Measurements from ENCODE around the gene CLN3.
A peak's percentile ranks its signal among the peaks of the same experiment; 100 is the strongest.

Gene CLN3

GRCh38 chr16:28526201-28527099 is 34.6 kb upstream of the CLN3 start:
- TF ChIP-seq, protein P1, sequence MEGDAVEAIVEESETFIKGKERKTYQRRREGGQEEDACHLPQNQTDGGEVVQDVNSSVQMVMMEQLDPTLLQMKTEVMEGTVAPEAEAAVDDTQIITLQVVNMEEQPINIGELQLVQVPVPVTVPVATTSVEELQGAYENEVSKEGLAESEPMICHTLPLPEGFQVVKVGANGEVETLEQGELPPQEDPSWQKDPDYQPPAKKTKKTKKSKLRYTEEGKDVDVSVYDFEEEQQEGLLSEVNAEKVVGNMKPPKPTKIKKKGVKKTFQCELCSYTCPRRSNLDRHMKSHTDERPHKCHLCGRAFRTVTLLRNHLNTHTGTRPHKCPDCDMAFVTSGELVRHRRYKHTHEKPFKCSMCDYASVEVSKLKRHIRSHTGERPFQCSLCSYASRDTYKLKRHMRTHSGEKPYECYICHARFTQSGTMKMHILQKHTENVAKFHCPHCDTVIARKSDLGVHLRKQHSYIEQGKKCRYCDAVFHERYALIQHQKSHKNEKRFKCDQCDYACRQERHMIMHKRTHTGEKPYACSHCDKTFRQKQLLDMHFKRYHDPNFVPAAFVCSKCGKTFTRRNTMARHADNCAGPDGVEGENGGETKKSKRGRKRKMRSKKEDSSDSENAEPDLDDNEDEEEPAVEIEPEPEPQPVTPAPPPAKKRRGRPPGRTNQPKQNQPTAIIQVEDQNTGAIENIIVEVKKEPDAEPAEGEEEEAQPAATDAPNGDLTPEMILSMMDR (IDR thresholded peaks at IDR 0.05; ENCODE audit: insufficient read depth, low read depth, low read length, missing control alignments), result no peak
- H3K4me3 ChIP-seq (ENCODE audit: low read depth, low read length), result no peak overlapping the region
- DNase-seq (ENCODE audit: low read depth), result no peak

DNA sequence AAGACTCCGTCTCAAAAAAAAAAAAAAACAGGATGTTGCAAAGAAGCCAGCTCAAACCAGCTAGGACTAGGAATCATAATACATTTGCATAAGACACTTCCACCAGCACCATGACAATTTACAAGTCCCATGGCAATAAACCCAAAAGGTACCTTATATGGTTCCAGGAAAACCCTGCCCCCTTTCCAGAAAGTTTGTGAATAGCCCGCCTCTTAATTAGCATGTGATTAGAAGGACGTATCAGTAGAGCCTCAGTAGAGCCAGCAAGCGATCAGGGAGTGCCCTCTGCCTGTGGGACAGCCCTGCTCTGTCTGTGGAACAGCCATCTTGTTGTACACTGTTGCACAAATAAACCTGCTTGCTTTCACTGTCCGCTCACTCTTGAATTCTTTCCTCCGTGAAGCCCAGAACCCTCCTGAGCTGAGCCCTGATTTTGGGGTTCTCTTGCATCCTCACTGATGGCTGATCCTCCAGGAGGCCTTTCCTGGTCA is 32.9 kb upstream of the CLN3 start:
- peak; percentile 50 for DNase-seq (ENCODE audit: low read depth)
- H3K4me3 ChIP-seq (ENCODE audit: low read depth, low read length), result no peak overlapping the region
- TF ChIP-seq, protein P1 (IDR thresholded peaks at IDR 0.05; ENCODE audit: insufficient read depth, low read depth, low read length, missing control alignments), result no peak

DNA sequence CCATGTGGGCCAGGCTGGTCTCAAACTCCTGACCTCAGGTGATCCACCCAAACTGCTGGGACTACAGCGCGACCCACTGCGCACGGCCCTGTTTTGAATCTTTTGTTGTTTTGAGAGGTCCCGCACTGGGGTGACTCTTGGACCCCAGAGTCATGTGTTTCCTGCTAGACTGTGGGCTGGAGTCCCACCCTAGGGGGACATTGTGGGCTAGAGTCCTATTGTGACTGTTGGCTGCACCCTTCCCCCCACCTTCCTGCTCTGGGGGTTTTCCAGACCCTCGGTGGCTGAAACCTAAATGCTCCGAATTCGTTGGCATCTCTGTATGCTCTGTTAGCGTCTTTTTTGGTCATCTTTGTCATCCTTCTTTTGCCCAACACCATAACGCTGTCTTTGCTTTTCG is 30.9 kb upstream of the CLN3 start:
- DNase-seq (ENCODE audit: low read depth), result peak; percentile 69
- TF ChIP-seq, protein P1 (IDR thresholded peaks at IDR 0.05; ENCODE audit: insufficient read depth, low read depth, low read length, missing control alignments), result no peak
- H3K4me3 ChIP-seq (ENCODE audit: low read depth, low read length), result no peak overlapping the region

DNA sequence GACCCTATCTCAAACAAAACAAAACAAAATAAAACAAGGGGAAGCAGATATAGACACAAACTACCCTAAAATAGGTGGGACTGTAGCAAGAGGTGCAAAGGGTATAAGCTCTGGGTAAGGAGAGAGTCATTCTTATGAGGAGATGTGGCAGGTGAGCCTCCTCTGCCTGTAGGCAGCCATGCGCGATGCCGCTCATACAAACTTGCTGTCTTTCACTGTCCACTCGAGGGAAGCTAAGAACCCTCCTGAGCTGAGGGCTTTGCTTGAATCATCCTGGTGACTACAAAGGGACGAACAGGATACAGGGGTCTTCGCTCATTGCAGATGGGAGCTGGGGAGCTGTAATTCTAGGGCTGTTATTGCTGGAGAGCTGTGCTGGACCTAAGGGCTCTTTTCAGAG is 29.6 kb upstream of the CLN3 start:
- DNase-seq (ENCODE audit: low read depth), result no peak
- TF ChIP-seq, protein P1 (IDR thresholded peaks at IDR 0.05; ENCODE audit: insufficient read depth, low read depth, low read length, missing control alignments), result no peak
- no peak overlapping the region for H3K4me3 ChIP-seq (ENCODE audit: low read depth, low read length)

- TF ChIP-seq, protein P1 (IDR thresholded peaks at IDR 0.05; ENCODE audit: insufficient read depth, low read depth, low read length, missing control alignments), result no peak
- no peak overlapping the region for H3K4me3 ChIP-seq (ENCODE audit: low read depth, low read length)
- no peak for DNase-seq (ENCODE audit: low read depth)
These were observed 28.8 kb upstream of the CLN3 start for GRCh38 chr16:28520672-28521071.

DNA sequence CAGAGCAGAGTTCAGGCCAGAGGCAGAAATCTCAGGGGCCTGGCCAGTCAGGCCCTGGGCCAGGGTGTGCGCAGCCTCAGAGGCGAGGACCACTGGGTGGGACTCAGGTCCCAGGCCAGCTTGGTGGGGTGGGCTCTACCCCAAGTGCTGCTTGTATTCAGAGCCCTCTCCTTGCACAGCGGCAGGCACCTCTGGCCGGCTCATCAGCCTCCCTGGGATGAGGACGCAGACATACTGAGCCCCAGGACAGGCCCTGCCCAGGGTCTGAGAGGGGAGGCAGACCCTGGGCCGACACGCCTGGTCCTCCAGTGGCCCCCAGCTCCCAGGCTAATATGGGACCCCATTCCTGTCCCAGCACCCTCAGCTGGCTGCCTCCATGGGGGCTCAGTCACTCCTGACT is 22.4 kb upstream of the CLN3 start:
- no peak overlapping the region for H3K4me3 ChIP-seq (ENCODE audit: low read depth, low read length)
- TF ChIP-seq, protein P1 (IDR thresholded peaks at IDR 0.05; ENCODE audit: insufficient read depth, low read depth, low read length, missing control alignments), result no peak
- DNase-seq (ENCODE audit: low read depth), result no peak

All from GM12865 (cell line).